Activated B cell treated with CpG ODN at 0.5 μM for 24 hours (primary cell): ENCODE measurements around the gene VGLL4. TPM values are rescaled to one million over a fixed set of nuclear protein-coding genes. Genes with fewer than 3 reads are reported as not detected.

ENCODE experiments used
- ATAC-seq: fragments of 200-7000 bp; cut with Tn5 transposase; one replicate; pipeline ENCODE4 v1.10.0; 2021; ENCODE audit warnings: low read depth, mild to moderate bottlenecking, moderate library complexity
- CTCF ChIA-PET: fragments of 350-600 bp; sonication (Branson Sonifier 250); formaldehyde crosslinking; loops from one replicate; lab custom pipeline; 2021; ENCODE audit warnings: antibody characterized with exemption; lab: Charles Lee
- POLR2A ChIA-PET: fragments of 350-600 bp; sonication (Branson Sonifier 250); formaldehyde crosslinking; loops from one replicate; lab custom pipeline; 2021; ENCODE audit warnings: antibody characterized with exemption; lab: Charles Lee
- DNase-seq: peaks from one replicate; pipeline ENCODE4 v3.0.0; 2022
- H3K27ac Mint-ChIP-seq: one replicate; pipeline ENCODE4 v1.8.0; 2020; ENCODE audit warnings: mixed read lengths
- H3K27me3 Mint-ChIP-seq: one replicate; pipeline ENCODE4 v1.8.0; 2021; ENCODE audit warnings: mixed read lengths
- H3K36me3 Mint-ChIP-seq: one replicate; pipeline ENCODE4 v1.8.0; 2021; ENCODE audit warnings: low read depth, mixed read lengths
- H3K4me1 Mint-ChIP-seq: one replicate; pipeline ENCODE4 v1.8.0; 2021; ENCODE audit warnings: mixed read lengths
- H3K4me3 Mint-ChIP-seq: one replicate; pipeline ENCODE4 v1.8.0; 2020; ENCODE audit warnings: mild to moderate bottlenecking, mixed read lengths
- H3K9me3 Mint-ChIP-seq: one replicate; pipeline ENCODE4 v1.8.0; 2020; ENCODE audit warnings: mixed read lengths
- intact Hi-C: fragments of 100-400 bp; cut with micrococcal nuclease; formaldehyde crosslinking; loops from one replicate; pipeline ENCODE4 v1.15.1; 2024
- total RNA-seq: library from RNA; stranded (reverse); gene quantifications from 2 replicates; pipeline ENCODE4 v1.2.3, GENCODE V29; 2022
- TF ChIP-seq, protein P1 (sequence below): fragments of 200-600 bp; IDR thresholded peaks from one replicate; pipeline ENCODE4 v1.8.0; 2022; ENCODE audit warnings: antibody characterized with exemption, mild to moderate bottlenecking

VGLL4 gene
- total RNA-seq, 1 donor from 2014 or later: 19.3 TPM

DNA sequence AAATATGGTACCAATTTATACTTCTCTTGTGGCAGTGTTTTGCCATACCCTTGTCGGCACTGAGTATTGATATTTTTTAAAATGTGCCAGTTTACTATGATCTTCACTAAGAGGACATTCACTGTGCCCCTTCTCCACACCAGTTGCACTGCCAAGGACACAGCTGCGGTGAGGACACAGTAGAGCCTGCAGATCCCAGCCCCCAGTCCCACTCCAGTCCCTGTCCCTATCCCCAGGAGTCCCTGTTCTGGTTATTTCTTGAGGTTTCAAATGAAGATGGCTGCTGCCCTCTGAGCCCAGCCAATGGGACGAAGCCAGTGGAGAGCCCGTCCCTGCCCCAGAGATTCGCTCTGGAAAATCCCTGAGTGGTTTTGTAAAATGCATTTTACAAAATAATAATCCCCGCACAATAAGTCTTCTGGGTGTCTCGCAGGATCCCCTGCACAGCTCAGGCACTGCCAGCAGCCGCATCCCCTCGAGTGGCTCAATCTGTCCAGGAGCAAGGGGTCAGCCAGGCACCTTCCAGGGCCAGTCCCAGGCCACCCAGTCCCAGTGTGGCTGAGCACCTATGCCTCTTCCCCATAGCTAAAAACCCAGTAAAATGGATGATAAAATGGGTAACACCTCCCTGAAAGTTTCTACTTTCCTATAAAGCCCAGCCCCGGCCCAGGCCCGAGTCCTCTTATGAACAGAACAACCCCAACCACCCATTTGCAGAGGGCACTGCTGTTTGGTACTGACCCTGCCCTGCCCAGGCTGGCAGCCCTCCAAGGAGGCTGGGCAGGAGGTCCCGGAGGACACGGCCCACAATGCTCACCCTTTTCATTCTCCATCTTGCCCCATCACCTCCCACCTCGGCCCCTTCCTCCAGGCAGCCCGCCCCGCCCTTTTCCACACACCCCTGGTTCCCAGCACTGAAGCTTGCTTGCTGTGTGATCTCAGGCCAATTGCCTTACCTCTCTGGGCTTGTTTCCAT is 91.1 kb downstream of the VGLL4 start:
- Mint-ChIP-seq H3K27me3 (no peaks in the 10 kb centered on the region), H3K4me3 (no peak overlapping the region), H3K4me1 (peaks cover 21% of the 10 kb centered on the region), H3K27ac (no peak overlapping the region), H3K9me3 (no peaks in the 10 kb centered on the region), H3K36me3 (peaks cover 36% of the 10 kb centered on the region)
- intact Hi-C loops: no loop called here
- TF ChIP-seq, protein P1, sequence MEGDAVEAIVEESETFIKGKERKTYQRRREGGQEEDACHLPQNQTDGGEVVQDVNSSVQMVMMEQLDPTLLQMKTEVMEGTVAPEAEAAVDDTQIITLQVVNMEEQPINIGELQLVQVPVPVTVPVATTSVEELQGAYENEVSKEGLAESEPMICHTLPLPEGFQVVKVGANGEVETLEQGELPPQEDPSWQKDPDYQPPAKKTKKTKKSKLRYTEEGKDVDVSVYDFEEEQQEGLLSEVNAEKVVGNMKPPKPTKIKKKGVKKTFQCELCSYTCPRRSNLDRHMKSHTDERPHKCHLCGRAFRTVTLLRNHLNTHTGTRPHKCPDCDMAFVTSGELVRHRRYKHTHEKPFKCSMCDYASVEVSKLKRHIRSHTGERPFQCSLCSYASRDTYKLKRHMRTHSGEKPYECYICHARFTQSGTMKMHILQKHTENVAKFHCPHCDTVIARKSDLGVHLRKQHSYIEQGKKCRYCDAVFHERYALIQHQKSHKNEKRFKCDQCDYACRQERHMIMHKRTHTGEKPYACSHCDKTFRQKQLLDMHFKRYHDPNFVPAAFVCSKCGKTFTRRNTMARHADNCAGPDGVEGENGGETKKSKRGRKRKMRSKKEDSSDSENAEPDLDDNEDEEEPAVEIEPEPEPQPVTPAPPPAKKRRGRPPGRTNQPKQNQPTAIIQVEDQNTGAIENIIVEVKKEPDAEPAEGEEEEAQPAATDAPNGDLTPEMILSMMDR: no peak
- ATAC-seq (no peak), DNase-seq (no peak)
- ChIA-PET CTCF (no interaction called here), POLR2A (no interaction called here)

DNA sequence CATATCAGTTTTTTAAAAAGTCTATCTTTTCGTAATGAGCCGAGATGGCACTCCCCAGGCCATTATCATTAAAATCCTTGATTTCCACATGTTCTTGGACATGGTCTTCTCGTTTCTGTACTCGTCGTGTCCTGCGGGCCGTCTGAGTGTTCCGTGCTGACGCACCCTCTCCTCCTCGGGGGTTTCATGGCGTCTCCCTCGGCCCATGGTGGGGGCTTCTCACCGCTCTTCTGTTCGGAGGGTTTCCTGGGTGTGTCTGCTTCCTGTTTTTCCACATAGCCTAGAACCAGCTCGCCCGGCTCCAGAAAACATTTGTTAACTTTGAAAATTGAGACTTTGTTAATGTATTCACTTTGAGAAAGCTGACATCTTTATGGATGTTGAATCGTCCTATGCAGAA is 92.7 kb downstream of the VGLL4 start:
- peaks cover 21% of the 10 kb centered on the region for H3K4me1 Mint-ChIP-seq

GRCh38 chr3:11549580-11550140 is 94.1 kb downstream of the VGLL4 start:
- CTCF ChIA-PET: no interaction called here
- TF ChIP-seq, protein P1: no peak
- peaks cover 18% of the 10 kb centered on the region for H3K36me3 Mint-ChIP-seq

More for the DNA sequence above, 92.7 kb downstream of the VGLL4 start:
- H3K4me3 Mint-ChIP-seq: no peak overlapping the region
- POLR2A ChIA-PET: no interaction called here
- H3K27ac Mint-ChIP-seq: no peak overlapping the region
- no peak for ATAC-seq
- peaks cover 28% of the 10 kb centered on the region for H3K36me3 Mint-ChIP-seq
- CTCF ChIA-PET: no interaction called here
- no peak for DNase-seq
- intact Hi-C loops: no loop called here
- TF ChIP-seq, protein P1: no peak
- no peaks in the 10 kb centered on the region for H3K9me3 Mint-ChIP-seq
- no peaks in the 10 kb centered on the region for H3K27me3 Mint-ChIP-seq

GRCh38 chr3:11548721-11549131 is 95.0 kb downstream of the VGLL4 start:
- H3K36me3 Mint-ChIP-seq: peaks cover 10% of the 10 kb centered on the region
- TF ChIP-seq, protein P1: no peak
- H3K27ac Mint-ChIP-seq: no peak overlapping the region
- no peak for DNase-seq
- H3K9me3 Mint-ChIP-seq: no peaks in the 10 kb centered on the region
- ChIA-PET POLR2A (no interaction called here), CTCF (no interaction called here)
- no peaks in the 10 kb centered on the region for H3K27me3 Mint-ChIP-seq
- intact Hi-C loops: no loop called here
- no peak overlapping the region for H3K4me3 Mint-ChIP-seq
- no peak for ATAC-seq
- peaks cover 21% of the 10 kb centered on the region for H3K4me1 Mint-ChIP-seq

More at GRCh38 chr3:11549580-11550140, 94.1 kb downstream of the VGLL4 start:
- H3K9me3 Mint-ChIP-seq: no peaks in the 10 kb centered on the region
- no peak overlapping the region for H3K4me3 Mint-ChIP-seq
- no peak for ATAC-seq
- POLR2A ChIA-PET: no interaction called here
- peaks cover 21% of the 10 kb centered on the region for H3K4me1 Mint-ChIP-seq
- no peaks in the 10 kb centered on the region for H3K27me3 Mint-ChIP-seq
- intact Hi-C loops: no loop called here
- no peak for DNase-seq
- H3K27ac Mint-ChIP-seq: no peak overlapping the region

DNA sequence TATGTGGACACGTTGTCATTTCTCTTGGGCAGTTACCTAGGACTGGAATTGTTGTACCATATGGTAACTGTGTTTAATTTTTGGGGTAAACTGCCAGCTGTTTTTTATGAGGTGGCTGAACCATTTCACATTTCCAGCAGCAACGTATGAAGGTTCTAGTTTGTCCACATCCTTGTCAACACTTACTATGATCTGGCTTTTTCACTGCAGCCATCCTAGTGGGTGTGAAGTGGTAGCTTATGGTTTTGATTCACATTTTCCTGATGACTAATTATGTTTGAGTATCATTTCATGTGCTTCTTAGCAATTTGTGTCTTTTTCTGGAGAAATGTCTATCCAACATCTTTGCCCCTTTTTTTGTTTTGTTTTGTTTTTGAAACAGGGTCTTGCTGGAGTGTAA is 96.2 kb downstream of the VGLL4 start:
- Mint-ChIP-seq H3K27me3 (no peaks in the 10 kb centered on the region), H3K27ac (no peak overlapping the region), H3K4me3 (no peak overlapping the region), H3K4me1 (peaks cover 21% of the 10 kb centered on the region), H3K36me3 (peaks cover 4% of the 10 kb centered on the region), H3K9me3 (no peaks in the 10 kb centered on the region)
- DNase-seq (no peak), ATAC-seq (no peak)
- TF ChIP-seq, protein P1: no peak
- intact Hi-C loops: no loop called here
- CTCF ChIA-PET: no interaction called here
- POLR2A ChIA-PET: no interaction called here
